ENCODE data around the gene EPHB2.

EPHB2 gene

DNA sequence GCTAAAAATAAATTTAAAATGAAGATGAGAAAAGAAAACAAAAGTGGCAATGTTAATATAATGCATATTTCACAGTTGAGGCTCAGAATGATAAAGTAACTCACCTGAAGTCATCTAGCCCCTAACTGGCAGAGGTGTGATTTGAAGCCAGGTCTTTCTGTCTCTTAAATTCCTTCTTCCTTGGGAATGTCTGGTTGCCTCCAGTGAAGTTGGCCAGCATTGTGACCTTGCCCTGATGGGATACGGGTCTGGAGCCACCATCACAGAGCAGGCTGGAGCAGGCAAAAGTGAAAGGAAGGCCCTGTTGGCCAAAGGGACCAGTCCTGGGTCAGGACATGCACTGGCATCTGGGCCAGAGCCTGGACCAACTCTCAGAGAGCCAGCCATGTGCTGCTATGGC is 111.7 kb downstream of the EPHB2 start:
- TF ChIP-seq, protein P1, sequence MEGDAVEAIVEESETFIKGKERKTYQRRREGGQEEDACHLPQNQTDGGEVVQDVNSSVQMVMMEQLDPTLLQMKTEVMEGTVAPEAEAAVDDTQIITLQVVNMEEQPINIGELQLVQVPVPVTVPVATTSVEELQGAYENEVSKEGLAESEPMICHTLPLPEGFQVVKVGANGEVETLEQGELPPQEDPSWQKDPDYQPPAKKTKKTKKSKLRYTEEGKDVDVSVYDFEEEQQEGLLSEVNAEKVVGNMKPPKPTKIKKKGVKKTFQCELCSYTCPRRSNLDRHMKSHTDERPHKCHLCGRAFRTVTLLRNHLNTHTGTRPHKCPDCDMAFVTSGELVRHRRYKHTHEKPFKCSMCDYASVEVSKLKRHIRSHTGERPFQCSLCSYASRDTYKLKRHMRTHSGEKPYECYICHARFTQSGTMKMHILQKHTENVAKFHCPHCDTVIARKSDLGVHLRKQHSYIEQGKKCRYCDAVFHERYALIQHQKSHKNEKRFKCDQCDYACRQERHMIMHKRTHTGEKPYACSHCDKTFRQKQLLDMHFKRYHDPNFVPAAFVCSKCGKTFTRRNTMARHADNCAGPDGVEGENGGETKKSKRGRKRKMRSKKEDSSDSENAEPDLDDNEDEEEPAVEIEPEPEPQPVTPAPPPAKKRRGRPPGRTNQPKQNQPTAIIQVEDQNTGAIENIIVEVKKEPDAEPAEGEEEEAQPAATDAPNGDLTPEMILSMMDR (IDR thresholded peaks at IDR 0.05) = no peak
- Histone ChIP-seq H3K27me3 (no peaks in the 10 kb centered on the region), H3K4me3 (ENCODE audit: low read depth in 1 of 2, low read length in 1 of 2) (no peak overlapping the region), H3K36me3 (no peaks in the 10 kb centered on the region), H3K9me3 (no peaks in the 10 kb centered on the region), H3K4me1 (ENCODE audit: control insufficient read depth in 1 of 2, insufficient read depth in 1 of 2, low read depth in 1 of 2, low read length in 1 of 2) (no peaks in the 10 kb centered on the region), H3K27ac (no peak overlapping the region)

DNA sequence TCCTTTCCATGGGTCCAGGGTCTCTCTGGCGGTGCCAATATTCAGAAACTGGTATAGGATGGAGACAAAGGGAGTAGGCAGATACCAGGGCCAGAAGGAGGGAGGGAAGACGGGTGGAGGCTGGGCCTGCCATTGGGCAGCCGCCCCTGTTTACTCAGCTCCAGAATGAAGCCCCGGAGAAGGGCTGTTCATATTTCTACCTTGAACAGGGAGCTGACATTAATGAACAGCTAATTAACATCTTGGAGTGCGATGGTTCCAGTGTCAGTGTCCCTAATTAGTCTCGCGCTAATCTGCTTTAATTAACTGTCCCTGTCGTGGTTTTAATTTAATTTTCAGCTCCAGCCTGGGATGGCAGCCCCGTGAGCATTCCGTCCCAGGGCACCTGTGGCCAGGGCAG is 113.8 kb downstream of the EPHB2 start:
- Histone ChIP-seq H3K27ac (no peak overlapping the region), H3K4me3 (ENCODE audit: low read depth in 1 of 2, low read length in 1 of 2) (no peak overlapping the region), H3K9me3 (no peaks in the 10 kb centered on the region), H3K36me3 (no peaks in the 10 kb centered on the region), H3K27me3 (no peaks in the 10 kb centered on the region), H3K4me1 (ENCODE audit: control insufficient read depth in 1 of 2, insufficient read depth in 1 of 2, low read depth in 1 of 2, low read length in 1 of 2) (no peaks in the 10 kb centered on the region)
- TF ChIP-seq, protein P1 (IDR thresholded peaks at IDR 0.05) = no peak

- H3K36me3 ChIP-seq = no peaks in the 10 kb centered on the region
- no peak overlapping the region for H3K4me3 ChIP-seq (ENCODE audit: low read depth in 1 of 2, low read length in 1 of 2)
- no peaks in the 10 kb centered on the region for H3K27me3 ChIP-seq
- no peak overlapping the region for H3K27ac ChIP-seq
- no peaks in the 10 kb centered on the region for H3K9me3 ChIP-seq
- TF ChIP-seq, protein P1 (IDR thresholded peaks at IDR 0.05) = no peak
- no peaks in the 10 kb centered on the region for H3K4me1 ChIP-seq (ENCODE audit: control insufficient read depth in 1 of 2, insufficient read depth in 1 of 2, low read depth in 1 of 2, low read length in 1 of 2)
These were observed 114.3 kb downstream of the EPHB2 start for GRCh38 chr1:22824975-22825374.

- Histone ChIP-seq H3K9me3 (no peaks in the 10 kb centered on the region), H3K4me3 (ENCODE audit: low read depth in 1 of 2, low read length in 1 of 2) (no peak overlapping the region), H3K4me1 (ENCODE audit: control insufficient read depth in 1 of 2, insufficient read depth in 1 of 2, low read depth in 1 of 2, low read length in 1 of 2) (no peaks in the 10 kb centered on the region), H3K27me3 (no peaks in the 10 kb centered on the region), H3K36me3 (no peaks in the 10 kb centered on the region), H3K27ac (no peak overlapping the region)
- TF ChIP-seq, protein P1 (IDR thresholded peaks at IDR 0.05) = no peak
These were observed 115.0 kb downstream of the EPHB2 start for GRCh38 chr1:22825486-22826189.

DNA sequence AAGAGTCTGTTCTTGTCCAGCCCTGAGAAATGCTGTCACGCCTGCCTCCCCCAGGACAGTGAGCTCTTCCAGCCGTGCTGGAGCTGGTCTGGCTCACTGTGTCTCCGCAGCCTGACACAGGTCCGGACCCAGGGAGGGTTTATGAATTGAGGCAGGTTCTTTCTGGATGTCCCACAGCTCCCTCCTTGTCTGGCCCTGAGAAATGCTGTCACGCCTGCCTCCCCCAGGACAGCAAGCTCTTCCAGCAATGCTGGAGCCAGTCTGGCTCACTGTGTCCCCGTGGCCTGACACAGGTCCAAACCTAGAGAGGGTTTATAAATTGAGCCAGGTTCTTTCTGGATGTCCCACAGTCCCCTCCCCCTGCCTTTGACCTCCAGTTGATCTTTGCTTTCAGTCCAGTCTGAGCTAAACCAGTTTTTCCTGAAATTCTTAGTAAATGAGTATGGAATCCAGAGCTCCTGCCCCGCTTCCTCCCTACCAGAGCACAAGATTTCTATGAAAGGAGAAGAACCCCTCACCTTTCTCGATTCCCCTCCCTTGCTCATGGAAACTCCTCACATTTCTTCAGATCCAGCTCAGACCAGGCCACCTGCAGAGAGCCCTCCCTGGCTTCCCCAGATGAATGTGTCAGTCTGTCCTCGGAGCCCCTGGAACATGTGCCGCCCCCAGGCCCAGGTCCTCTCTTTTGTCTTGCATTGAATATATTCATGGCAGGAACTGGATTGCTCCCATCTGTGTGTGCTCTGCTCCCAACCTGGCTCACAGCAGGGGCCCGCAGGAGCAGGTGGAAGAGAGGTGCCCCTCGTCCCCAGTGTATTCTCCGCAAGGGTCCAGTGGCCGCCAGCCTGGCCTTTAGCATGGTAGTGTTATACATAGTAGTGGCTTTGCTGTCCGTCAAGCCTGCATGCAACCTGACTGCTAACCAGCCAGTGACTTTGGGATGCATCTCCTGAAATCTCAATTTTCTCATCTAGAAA is 116.3 kb downstream of the EPHB2 start:
- Histone ChIP-seq H3K4me3 (ENCODE audit: low read depth in 1 of 2, low read length in 1 of 2) (no peak overlapping the region), H3K9me3 (no peaks in the 10 kb centered on the region), H3K4me1 (ENCODE audit: control insufficient read depth in 1 of 2, insufficient read depth in 1 of 2, low read depth in 1 of 2, low read length in 1 of 2) (no peaks in the 10 kb centered on the region), H3K27ac (no peak overlapping the region), H3K27me3 (no peaks in the 10 kb centered on the region), H3K36me3 (no peaks in the 10 kb centered on the region)
- TF ChIP-seq, protein P1 (IDR thresholded peaks at IDR 0.05) = no peak
